GM12874 (cell line): ENCODE data around the gene LRBA.

Experiments used
- CTCF ChIP-seq: IDR thresholded peaks from 2 replicates; pipeline ENCODE4 v1.5.1; 2011; ENCODE audit warnings: low read depth, mild to moderate bottlenecking, control low read depth, low read length, moderate library complexity; ENCODE audit not compliant: insufficient read depth

LRBA gene

GRCh38 chr4:150369434-150370380 lies 645.4 kb downstream of the LRBA start:
- TF ChIP-seq CTCF, result no peak

GRCh38 chr4:150368667-150369066 lies 646.4 kb downstream of the LRBA start:
- no peak for TF ChIP-seq CTCF

- TF ChIP-seq CTCF, result no peak
Observed at GRCh38 chr4:150367326-150367725, 647.8 kb downstream of the LRBA start.

GRCh38 chr4:150366487-150366999 lies 648.5 kb downstream of the LRBA start:
- TF ChIP-seq CTCF, result no peak

GRCh38 chr4:150363721-150364688 lies 651.1 kb downstream of the LRBA start:
- TF ChIP-seq CTCF, result no peak

- no peak for TF ChIP-seq CTCF
Observed at GRCh38 chr4:150358691-150359090, 656.4 kb downstream of the LRBA start.

- no peak for TF ChIP-seq CTCF
Observed at GRCh38 chr4:150357829-150358228, 657.3 kb downstream of the LRBA start.
